ENCODE results near the gene ZNF396.

- TF ChIP-seq MAX (CRISPR knock-in tag; IDR thresholded peaks at IDR 0.05) (no peak), POLR2H (tag; IDR thresholded peaks at IDR 0.05; ENCODE audit: low read depth) (no peak), ZNF511 (CRISPR knock-in tag; IDR thresholded peaks at IDR 0.05) (no peak), RCOR1 (IDR thresholded peaks at IDR 0.05; ENCODE audit: borderline replicate concordance in 1 of 2, low read depth in 2 of 2, low read length in 2 of 2) (no peak), SPI1 (IDR thresholded peaks at IDR 0.05; ENCODE audit: borderline replicate concordance, low read depth, low read length) (no peak), ZNF274 (IDR thresholded peaks at IDR 0.05; ENCODE audit: borderline replicate concordance, low read depth, low read length) (no peak)
- TF ChIP-seq, protein P1, sequence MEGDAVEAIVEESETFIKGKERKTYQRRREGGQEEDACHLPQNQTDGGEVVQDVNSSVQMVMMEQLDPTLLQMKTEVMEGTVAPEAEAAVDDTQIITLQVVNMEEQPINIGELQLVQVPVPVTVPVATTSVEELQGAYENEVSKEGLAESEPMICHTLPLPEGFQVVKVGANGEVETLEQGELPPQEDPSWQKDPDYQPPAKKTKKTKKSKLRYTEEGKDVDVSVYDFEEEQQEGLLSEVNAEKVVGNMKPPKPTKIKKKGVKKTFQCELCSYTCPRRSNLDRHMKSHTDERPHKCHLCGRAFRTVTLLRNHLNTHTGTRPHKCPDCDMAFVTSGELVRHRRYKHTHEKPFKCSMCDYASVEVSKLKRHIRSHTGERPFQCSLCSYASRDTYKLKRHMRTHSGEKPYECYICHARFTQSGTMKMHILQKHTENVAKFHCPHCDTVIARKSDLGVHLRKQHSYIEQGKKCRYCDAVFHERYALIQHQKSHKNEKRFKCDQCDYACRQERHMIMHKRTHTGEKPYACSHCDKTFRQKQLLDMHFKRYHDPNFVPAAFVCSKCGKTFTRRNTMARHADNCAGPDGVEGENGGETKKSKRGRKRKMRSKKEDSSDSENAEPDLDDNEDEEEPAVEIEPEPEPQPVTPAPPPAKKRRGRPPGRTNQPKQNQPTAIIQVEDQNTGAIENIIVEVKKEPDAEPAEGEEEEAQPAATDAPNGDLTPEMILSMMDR (IDR thresholded peaks at IDR 0.05 in 2 of 3, conservative IDR thresholded peaks at IDR 0.05 in 1 of 3; ENCODE audit: insufficient read depth in 2 of 3, low read depth in 1 of 3, low read length in 3 of 3) = no peak
Observed at GRCh38 chr18:35408843-35409261, 31.7 kb upstream of the ZNF396 start.

All from K562 (cell line).